CD1c-positive myeloid dendritic cell (primary cell): Measurements from ENCODE around the gene LRP1B.

Experiments
- DNase-seq: peaks from one replicate; pipeline ENCODE4 v3.0.0-alpha.2; 2016; ENCODE audit errors: extremely low spot score

Gene LRP1B

DNA sequence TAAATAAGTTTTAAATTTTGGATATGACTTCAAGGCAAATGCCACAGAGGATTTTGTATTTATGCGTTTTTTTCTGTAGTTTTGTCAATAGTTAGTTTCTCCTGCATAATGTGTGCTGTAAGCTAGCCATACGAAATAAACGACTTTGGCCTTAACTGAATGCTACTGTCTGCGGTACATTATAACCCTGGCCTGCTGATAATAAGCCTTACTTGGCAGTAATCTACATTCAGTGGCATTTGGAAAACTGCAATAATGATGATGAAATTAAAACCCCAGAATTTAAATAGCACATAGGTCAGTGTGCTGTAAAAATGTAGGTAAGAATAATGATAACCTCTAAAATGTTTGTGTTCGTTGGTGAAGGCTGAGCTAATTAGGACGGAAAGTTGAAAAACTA lies 88.8 kb downstream of the LRP1B start:
- no peak for DNase-seq

DNA sequence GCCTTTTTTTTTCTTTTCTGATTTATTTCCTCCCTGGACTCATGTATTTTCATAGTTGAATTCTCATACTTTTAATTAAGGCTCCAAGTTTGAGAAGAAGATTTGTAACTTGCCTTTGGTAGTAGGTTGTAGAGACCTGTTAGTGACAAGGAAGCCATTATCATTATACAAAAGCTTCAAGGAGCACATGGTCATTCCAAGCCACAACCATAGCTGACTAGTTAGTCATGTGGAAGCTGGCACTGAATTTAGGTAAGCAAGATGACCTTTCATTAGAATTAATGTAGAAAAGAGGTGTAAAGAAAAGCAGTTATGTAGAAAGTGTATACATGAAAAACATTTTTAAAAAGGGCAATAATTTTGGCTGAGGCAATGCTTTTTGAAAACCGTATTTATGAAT lies 89.7 kb downstream of the LRP1B start:
- no peak for DNase-seq

DNA sequence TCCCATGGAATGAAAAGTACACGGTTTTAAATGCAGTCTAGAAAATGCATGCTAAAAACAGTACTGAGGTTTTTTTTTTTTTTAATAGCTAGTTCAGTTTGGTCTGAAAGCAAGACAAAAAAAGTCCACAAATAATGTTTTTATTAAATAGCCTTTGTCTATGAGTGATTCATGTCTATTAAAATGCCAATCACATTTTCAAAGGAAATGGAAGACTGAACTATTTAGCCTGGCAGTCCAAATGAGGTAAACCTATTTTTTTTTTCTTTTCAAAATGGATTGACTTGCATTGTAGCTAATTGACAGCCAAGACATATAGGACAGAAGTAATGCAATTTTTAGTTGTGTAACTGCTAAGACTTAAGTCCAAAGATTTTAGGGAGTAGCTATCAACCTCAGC lies 90.3 kb downstream of the LRP1B start:
- DNase-seq, result no peak

GRCh38 chr2:142038826-142039225 lies 92.0 kb downstream of the LRP1B start:
- no peak for DNase-seq

DNA sequence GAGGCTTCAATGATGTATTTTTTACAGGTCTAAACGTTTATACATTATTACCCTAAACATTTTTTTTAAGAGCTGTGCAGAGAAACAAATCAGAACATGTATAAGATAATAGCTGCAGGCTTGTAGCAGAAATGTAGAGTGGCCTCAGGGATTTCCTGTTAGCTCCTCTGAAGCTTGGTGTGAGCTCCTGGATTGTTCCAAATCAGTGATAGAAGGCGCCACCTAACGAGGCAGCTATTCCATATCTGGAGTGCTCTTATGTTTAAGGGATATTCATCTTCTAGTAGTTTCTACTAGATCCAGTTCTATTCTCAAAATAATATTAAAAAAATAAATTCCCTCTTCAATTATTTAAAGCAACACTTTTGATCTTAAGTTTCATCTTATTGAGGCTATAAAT lies 93.1 kb downstream of the LRP1B start:
- DNase-seq, result no peak

- no peak for DNase-seq
These were observed 93.8 kb downstream of the LRP1B start for GRCh38 chr2:142037066-142037465.

DNA sequence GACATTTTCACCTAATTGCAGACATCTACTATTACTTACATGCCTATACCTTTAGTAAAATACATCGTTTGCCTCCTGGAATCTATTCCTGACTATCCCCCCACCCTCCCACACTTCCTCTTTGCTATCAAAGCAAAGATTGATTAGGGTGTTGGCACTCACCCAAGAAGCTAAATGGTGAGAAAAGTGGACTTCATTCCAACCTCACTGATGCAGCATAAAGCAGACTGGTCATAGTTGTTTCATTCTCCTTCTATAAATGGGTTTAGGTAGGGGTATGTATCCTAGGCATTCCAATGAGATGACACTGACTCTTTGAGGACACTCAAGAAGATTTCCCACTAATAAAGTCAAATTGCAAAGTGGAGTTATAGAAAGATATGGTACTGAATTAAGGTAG lies 97.4 kb downstream of the LRP1B start:
- no peak for DNase-seq

DNA sequence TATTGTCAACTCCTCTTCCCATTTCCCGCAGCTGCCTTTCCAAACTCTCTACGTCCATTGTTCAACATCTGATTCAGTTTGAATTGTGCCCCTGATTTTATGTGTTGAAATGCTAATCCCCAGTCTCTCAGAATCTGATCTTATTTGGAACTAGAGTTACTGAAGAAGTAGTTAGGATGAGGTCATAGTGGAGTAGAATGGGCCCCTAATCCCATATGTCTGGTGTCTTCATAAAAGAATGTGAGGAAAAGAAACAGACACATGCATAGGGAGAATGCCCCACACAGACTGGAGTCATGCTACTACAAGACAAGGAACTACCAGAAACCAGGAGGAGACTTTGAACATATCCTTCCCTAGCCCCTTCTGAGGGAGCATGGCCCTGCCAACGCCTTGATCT lies 99.2 kb downstream of the LRP1B start:
- DNase-seq, result no peak

DNA sequence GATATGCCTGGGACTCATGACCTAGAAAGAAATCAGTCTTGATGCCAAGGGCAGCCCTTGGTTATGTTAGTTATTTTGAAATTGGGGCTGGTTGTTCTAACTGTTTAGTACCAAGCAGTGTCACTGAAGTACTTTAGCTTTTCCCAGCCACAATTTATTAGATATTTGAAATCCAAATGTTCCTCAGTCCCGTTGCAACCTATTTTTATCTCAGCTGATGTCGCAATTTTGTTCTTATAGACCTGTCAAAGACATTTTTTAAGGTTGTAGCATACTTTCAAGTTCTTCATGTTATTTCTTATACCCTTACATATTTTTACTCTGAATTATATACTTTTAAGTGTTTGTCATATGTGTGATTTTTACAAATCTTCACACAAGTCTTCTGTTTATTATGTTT lies 100.1 kb downstream of the LRP1B start:
- no peak for DNase-seq

- no peak for DNase-seq
These were observed 100.8 kb downstream of the LRP1B start for GRCh38 chr2:142029974-142030373.

DNA sequence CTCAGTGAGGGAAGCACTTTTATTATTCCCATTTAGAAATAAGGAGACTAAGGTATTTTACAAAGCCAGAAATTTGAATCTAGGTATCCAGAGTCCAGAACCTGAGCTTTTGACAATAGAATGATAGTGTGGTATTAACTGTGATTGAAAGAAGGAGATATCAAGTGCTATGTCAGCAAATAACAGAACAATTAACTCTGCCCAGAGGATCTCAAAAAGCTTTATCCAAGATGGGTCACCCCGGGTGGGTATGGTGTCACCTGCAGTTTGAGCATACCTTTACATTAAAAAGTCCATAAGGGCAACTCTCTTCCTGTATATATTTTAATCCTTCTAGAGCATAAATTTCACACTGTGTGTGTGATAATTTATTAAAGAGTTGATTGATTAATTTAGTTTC lies 105.4 kb downstream of the LRP1B start:
- no peak for DNase-seq

GRCh38 chr2:142020368-142020767 lies 110.4 kb downstream of the LRP1B start:
- no peak for DNase-seq

DNA sequence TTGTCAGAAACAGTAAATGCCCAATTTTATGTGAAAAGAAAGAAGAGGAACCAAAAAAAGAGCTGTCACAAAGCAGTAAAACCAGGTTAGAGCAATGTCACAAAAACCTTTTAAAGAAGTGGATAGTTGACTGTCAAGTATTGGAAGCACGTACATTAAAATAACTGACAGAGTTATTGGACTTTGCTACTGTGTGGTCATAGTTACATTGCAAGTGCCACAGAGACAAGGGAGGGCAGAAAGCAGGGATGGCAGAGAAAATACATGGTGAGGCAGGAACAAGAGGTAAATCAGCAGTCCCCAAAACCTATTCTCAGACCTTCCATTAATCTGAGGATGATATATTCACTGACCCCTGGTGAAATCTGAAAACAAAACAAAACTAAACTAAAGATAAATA lies 116.3 kb downstream of the LRP1B start:
- no peak for DNase-seq

GRCh38 chr2:142012797-142013196 lies 118.0 kb downstream of the LRP1B start:
- no peak for DNase-seq

DNA sequence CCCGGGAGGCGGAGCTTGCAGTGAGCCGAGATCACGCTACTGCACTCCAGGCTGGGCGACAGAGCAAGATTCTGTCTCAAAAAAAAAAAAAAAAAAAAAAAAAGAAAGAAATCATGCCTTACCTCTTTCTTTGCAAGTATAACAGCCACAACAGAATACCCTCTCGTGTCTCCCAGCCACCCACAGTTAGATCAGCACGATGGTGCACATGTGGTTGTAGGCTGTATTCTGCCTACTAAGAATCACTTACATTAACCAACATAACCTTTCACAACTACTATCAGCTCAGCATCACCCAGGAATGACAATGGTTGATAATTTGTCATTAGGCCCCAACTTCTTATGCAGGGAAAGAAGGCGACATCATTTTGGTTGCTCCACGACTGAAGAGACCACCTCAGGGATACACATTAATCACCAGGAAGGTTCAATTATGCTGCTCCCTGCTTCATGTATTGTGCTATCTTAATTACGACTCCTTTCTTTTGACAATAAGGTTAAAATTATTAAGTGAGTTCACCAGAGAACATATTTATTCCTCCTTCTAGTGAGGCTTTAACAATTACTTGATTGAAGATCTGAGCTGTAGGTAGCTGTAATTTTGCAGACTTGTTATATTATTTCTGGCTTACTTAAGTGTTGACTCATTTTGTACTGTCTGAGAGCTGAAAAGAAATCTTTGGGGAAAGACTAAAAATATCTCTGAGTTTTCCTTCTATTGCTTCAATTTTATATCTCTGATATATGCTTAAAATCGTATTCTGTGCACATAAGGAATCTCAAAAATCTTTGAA lies 120.1 kb downstream of the LRP1B start:
- DNase-seq, result no peak

DNA sequence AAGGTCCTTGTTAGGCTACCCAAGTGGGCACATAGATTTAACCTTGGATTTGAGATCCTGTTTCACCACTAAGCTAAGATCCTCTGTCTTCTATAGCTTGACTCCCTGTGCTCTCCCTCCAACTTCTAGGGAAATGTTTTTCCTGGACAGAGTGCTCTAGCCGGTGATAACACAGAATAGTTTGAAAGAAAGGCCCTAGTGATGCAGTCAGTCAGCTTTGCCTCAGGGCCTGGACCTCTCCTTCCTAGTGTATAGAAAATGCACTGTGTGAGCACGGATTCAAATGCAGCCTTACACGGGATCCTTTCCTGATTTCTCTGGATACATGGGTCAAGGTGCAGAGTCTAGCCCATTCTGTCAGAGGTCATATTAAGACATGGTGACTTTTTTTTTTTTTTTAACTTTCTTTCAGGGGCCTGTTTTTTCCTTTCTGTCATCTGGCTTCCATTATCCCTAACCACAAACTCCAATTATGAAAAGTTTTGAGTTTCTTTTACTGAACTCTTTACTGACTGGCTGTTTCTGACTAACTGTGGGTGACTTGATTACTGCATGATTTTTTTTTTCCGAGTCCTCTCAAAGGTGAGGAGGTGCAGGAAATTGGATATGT lies 122.6 kb downstream of the LRP1B start:
- DNase-seq, result no peak

GRCh38 chr2:141994066-141994465 lies 136.8 kb downstream of the LRP1B start:
- DNase-seq, result no peak

- DNase-seq, result no peak
These were observed 138.1 kb downstream of the LRP1B start for GRCh38 chr2:141992695-141993094.

DNA sequence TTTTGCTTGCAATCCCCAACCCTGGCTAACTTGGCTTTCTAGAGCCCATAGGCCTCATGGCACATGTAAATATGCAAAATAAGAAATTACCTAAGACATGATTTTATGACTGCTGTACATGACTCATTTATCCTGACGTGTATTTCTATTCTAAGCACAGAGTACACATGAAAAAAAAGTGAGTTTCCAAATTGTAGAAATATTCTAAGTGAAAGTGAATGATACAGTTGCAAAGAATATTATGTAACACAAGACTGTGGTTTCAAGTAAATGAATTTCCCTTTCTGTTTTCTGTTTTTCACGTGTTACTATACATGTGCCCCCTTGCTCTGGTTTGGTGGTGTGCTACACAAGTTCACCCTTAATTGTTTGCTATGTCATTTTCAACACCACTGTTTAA lies 162.4 kb downstream of the LRP1B start:
- DNase-seq, result no peak

DNA sequence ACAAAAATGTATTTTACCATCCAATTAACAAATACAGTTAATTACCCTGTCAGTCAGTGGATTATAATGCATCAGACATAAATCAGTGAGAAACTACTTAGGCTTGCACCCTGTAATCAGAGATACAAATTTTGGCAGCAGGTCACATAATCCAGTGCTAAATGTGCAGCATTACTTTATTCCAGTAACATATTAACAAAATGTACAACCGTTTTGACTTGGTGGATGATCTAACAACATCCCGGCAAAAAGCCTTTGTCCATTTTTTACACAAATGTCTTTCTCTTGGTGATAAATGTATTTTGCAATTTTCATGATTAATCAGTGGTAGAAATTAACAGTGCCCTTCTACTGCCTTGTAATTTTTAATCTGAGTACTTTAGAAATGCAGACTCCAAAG lies 162.8 kb downstream of the LRP1B start:
- no peak for DNase-seq

- no peak for DNase-seq
These were observed 163.3 kb downstream of the LRP1B start for GRCh38 chr2:141967503-141967902.

- no peak for DNase-seq
These were observed 170.9 kb downstream of the LRP1B start for GRCh38 chr2:141959941-141960340.

- no peak for DNase-seq
These were observed 171.8 kb downstream of the LRP1B start for GRCh38 chr2:141959016-141959415.
